ENCODE measurements around the gene ATP1A3. TPM values are rescaled to one million over a fixed set of nuclear protein-coding genes. Genes with fewer than 3 reads are reported as not detected.

ATP1A3 gene
- total RNA-seq, 4 donors from 2014 or later, result 0.13 TPM; not detected in 3

GRCh38 chr19:41922585-41922984 is 71.4 kb downstream of the ATP1A3 start:
- no peak for DNase-seq
- H3K27ac ChIP-seq, result no peak overlapping the region
- WGBS, 2 donors, result 6 to 8% methylated on average over 9 to 11 of the region's 18 CpGs
- TF ChIP-seq, protein P1, sequence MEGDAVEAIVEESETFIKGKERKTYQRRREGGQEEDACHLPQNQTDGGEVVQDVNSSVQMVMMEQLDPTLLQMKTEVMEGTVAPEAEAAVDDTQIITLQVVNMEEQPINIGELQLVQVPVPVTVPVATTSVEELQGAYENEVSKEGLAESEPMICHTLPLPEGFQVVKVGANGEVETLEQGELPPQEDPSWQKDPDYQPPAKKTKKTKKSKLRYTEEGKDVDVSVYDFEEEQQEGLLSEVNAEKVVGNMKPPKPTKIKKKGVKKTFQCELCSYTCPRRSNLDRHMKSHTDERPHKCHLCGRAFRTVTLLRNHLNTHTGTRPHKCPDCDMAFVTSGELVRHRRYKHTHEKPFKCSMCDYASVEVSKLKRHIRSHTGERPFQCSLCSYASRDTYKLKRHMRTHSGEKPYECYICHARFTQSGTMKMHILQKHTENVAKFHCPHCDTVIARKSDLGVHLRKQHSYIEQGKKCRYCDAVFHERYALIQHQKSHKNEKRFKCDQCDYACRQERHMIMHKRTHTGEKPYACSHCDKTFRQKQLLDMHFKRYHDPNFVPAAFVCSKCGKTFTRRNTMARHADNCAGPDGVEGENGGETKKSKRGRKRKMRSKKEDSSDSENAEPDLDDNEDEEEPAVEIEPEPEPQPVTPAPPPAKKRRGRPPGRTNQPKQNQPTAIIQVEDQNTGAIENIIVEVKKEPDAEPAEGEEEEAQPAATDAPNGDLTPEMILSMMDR (IDR thresholded peaks at IDR 0.05), result no peak
- no peak for TF ChIP-seq POLR2A (IDR thresholded peaks at IDR 0.05)
- no peaks in the 10 kb centered on the region for H3K9me3 ChIP-seq
- H3K4me3 ChIP-seq (replicated peaks in 1 of 3), result no peak overlapping the region
- intact Hi-C loops (cut with DNase I), result no loop called here
- no peaks in the 10 kb centered on the region for H3K4me1 ChIP-seq
- H3K27me3 ChIP-seq, result peaks cover 16% of the 10 kb centered on the region
- no peaks in the 10 kb centered on the region for H3K36me3 ChIP-seq

- Histone ChIP-seq H3K36me3 (no peaks in the 10 kb centered on the region), H3K27me3 (peaks cover 12% of the 10 kb centered on the region), H3K4me1 (no peaks in the 10 kb centered on the region), H3K27ac (no peak overlapping the region), H3K9me3 (no peaks in the 10 kb centered on the region), H3K4me3 (replicated peaks in 1 of 3) (no peak overlapping the region)
- 6 to 14% methylated on average over 22 of the region's 22 CpGs for WGBS, 2 donors
- DNase-seq, result no peak
- intact Hi-C loops (cut with DNase I), result no loop called here
- TF ChIP-seq POLR2A (IDR thresholded peaks at IDR 0.05), result no peak
- TF ChIP-seq, protein P1 (IDR thresholded peaks at IDR 0.05), result no peak
These were observed 72.2 kb downstream of the ATP1A3 start for GRCh38 chr19:41921577-41922576.

DNA sequence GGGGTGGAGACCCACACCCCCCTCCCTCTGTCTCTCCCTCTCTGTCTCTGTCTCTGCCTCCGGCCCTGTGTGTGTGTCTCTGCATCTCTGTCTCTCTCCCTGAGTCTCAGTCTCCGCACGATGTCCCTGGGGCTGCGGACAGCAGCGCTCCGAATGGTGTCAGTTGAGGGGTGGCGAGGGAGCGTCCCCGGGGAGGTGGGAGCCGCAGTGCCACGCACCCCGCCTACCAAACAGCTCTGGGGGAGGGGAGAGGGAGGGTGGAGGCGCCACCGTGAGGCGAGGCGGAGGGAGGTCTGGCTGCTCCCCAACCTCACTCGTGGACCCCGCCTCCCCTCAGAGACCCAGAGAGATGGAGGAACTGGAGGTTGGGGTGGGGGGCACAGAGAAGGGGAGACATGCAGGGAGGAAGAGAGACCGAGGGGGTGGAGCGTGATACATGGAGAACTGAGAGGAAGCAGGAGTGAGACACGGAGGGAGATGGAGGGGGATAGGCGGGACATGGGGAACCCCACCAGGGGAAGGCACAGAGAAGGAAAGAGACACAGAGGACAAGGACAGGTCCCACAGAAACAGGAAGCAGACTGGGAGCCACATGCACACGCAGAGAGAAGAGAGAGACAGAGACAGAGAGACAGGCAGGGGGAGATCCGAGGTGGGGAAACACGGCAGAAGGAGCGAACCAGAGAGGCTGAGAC is 73.0 kb downstream of the ATP1A3 start:
- WGBS, 2 donors, result 4 to 8% methylated on average over 11 to 26 of the region's 26 CpGs
- no peak for DNase-seq
- H3K4me3 ChIP-seq (replicated peaks in 1 of 3), result no peak overlapping the region
- peaks cover 12% of the 10 kb centered on the region for H3K27me3 ChIP-seq
- no peaks in the 10 kb centered on the region for H3K9me3 ChIP-seq
- no peak overlapping the region for H3K27ac ChIP-seq
- H3K36me3 ChIP-seq, result no peaks in the 10 kb centered on the region
- intact Hi-C loops (cut with DNase I), result no loop called here
- TF ChIP-seq, protein P1 (IDR thresholded peaks at IDR 0.05), result no peak
- TF ChIP-seq POLR2A (IDR thresholded peaks at IDR 0.05), result no peak
- H3K4me1 ChIP-seq, result no peaks in the 10 kb centered on the region

GRCh38 chr19:41919948-41920712 is 73.9 kb downstream of the ATP1A3 start:
- Histone ChIP-seq H3K4me1 (no peaks in the 10 kb centered on the region), H3K36me3 (no peaks in the 10 kb centered on the region), H3K9me3 (no peaks in the 10 kb centered on the region), H3K27me3 (peaks cover 16% of the 10 kb centered on the region), H3K4me3 (replicated peaks in 1 of 3) (no peak overlapping the region), H3K27ac (no peak overlapping the region)
- 83 to 93% methylated on average over 26 to 31 of the region's 33 CpGs for WGBS, 2 donors
- no peak for DNase-seq
- intact Hi-C loops (cut with DNase I), result no loop called here
- TF ChIP-seq POLR2A (IDR thresholded peaks at IDR 0.05), result no peak
- TF ChIP-seq, protein P1 (IDR thresholded peaks at IDR 0.05), result no peak

Measured in thyroid gland (tissue), 4 donors.